OCI-LY1 (cell line): Measurements from ENCODE around the gene GRB10.

Experiments used
- CTCF ChIP-seq: fragments of 200-600 bp; sonication (generic), shearing (Covaris generic); IDR thresholded peaks from 2 replicates; pipeline ENCODE4 v1.5.1; 2017; ENCODE audit warnings: mild to moderate bottlenecking, antibody characterized with exemption, low read length, moderate library complexity, mixed read lengths
- EZH2 ChIP-seq: fragments of 200-600 bp; sonication (generic), shearing (Covaris generic); IDR thresholded peaks from 2 replicates; pipeline ENCODE4 v1.8.0; 2017; ENCODE audit warnings: borderline replicate concordance, mixed run types, mild to moderate bottlenecking, antibody characterized with exemption, low read length, moderate library complexity, mixed read lengths

- TF ChIP-seq CTCF (no peak), EZH2 (no peak)
Observed at GRCh38 chr7:50631100-50631499, 151.6 kb downstream of the GRB10 start.
